Astrocyte (in vitro differentiated cells and primary cell): ENCODE results near the gene LRRC3. TPM values are rescaled to one million over a fixed set of nuclear protein-coding genes. Genes with fewer than 3 reads are reported as not detected.

ENCODE experiments used
- DNase-seq: peaks from one replicate; pipeline ENCODE4 v3.0.0-alpha.2; 2010; ENCODE audit warnings: low read depth
- FAIRE-seq: peaks from 2 replicates; lab custom pipeline; 2011; peaks lifted over from hg19 to GRCh38; lab: Jason Lieb, UNC
- H2AFZ ChIP-seq: 2 replicates; pipeline ENCODE4 v1.6.0; 2012; ENCODE audit warnings: low read depth, low read length, inconsistent platforms
- H3K27ac ChIP-seq: 2 replicates; pipeline ENCODE4 v1.5.1; 2011; ENCODE audit warnings: low read depth, low read length, inconsistent platforms
- H3K27me3 ChIP-seq: 2 replicates; pipeline ENCODE4 v1.6.0; 2011; ENCODE audit warnings: low read length, inconsistent platforms; ENCODE audit not compliant: insufficient read depth
- H3K36me3 ChIP-seq: 2 replicates; pipeline ENCODE4 v1.5.1; 2011; ENCODE audit warnings: low read length, inconsistent platforms; ENCODE audit not compliant: insufficient read depth
- H3K4me1 ChIP-seq: 2 replicates; pipeline ENCODE4 v1.5.1; 2011; ENCODE audit warnings: low read length, inconsistent platforms; ENCODE audit not compliant: insufficient read depth
- H3K4me2 ChIP-seq: 2 replicates; pipeline ENCODE4 v1.6.0; 2012; ENCODE audit warnings: low read length, inconsistent platforms
- H3K4me3 ChIP-seq: 2 replicates; pipeline ENCODE4 v1.5.1; 2011; ENCODE audit warnings: low read depth, mild to moderate bottlenecking, low read length, inconsistent platforms; ENCODE audit not compliant: insufficient read depth
- H3K79me2 ChIP-seq: 2 replicates; pipeline ENCODE4 v1.6.0; 2012; ENCODE audit warnings: mild to moderate bottlenecking, low read length, inconsistent platforms; ENCODE audit not compliant: insufficient read depth
- H3K9ac ChIP-seq: 2 replicates; pipeline ENCODE4 v1.6.0; 2012; ENCODE audit warnings: mild to moderate bottlenecking, low read length, inconsistent platforms
- H3K9me3 ChIP-seq: 2 replicates; pipeline ENCODE4 v1.5.1; 2012; ENCODE audit warnings: low read depth, mild to moderate bottlenecking, low read length, inconsistent platforms; ENCODE audit not compliant: insufficient read depth
- H4K20me1 ChIP-seq: 2 replicates; pipeline ENCODE4 v1.6.0; 2012; ENCODE audit warnings: low read length, inconsistent platforms; ENCODE audit not compliant: insufficient read depth
- H3K27ac Mint-ChIP-seq: one replicate; pipeline ENCODE4 v1.8.0; 2021; ENCODE audit warnings: mild to moderate bottlenecking, mixed read lengths; ENCODE audit not compliant: unreplicated experiment
- H3K27me3 Mint-ChIP-seq: one replicate; pipeline ENCODE4 v1.8.0; 2021; ENCODE audit warnings: low read depth, mixed read lengths; ENCODE audit not compliant: unreplicated experiment
- H3K36me3 Mint-ChIP-seq: one replicate; pipeline ENCODE4 v1.8.0; 2021; ENCODE audit warnings: low read depth, mixed read lengths; ENCODE audit not compliant: unreplicated experiment
- H3K4me1 Mint-ChIP-seq: one replicate; pipeline ENCODE4 v1.8.0; 2021; ENCODE audit warnings: low read depth, mixed read lengths; ENCODE audit not compliant: unreplicated experiment
- H3K4me3 Mint-ChIP-seq: one replicate; pipeline ENCODE4 v1.8.0; 2021; ENCODE audit warnings: mild to moderate bottlenecking, moderate library complexity, mixed read lengths; ENCODE audit not compliant: unreplicated experiment
- H3K9me3 Mint-ChIP-seq: one replicate; pipeline ENCODE4 v1.8.0; 2021; ENCODE audit warnings: mild to moderate bottlenecking, mixed read lengths; ENCODE audit not compliant: unreplicated experiment
- EZH2 ChIP-seq: IDR thresholded peaks from 2 replicates; pipeline ENCODE4 v1.6.1; 2012; ENCODE audit warnings: mild to moderate bottlenecking, low read length, inconsistent platforms; ENCODE audit not compliant: insufficient read depth
- total RNA-seq: library from RNA; stranded (reverse); gene quantifications from 2 replicates; pipeline ENCODE4 v1.2.1, GENCODE V29; 2021
- TF ChIP-seq, protein P1 (sequence below): IDR thresholded peaks from 2 replicates; pipeline ENCODE4 v1.5.1; 2011; ENCODE audit warnings: low read depth, mild to moderate bottlenecking, inconsistent platforms, low read length, moderate library complexity; ENCODE audit not compliant: insufficient read depth

LRRC3 gene
- total RNA-seq, 1 donor from 2014 or later: 5.2 TPM

DNA sequence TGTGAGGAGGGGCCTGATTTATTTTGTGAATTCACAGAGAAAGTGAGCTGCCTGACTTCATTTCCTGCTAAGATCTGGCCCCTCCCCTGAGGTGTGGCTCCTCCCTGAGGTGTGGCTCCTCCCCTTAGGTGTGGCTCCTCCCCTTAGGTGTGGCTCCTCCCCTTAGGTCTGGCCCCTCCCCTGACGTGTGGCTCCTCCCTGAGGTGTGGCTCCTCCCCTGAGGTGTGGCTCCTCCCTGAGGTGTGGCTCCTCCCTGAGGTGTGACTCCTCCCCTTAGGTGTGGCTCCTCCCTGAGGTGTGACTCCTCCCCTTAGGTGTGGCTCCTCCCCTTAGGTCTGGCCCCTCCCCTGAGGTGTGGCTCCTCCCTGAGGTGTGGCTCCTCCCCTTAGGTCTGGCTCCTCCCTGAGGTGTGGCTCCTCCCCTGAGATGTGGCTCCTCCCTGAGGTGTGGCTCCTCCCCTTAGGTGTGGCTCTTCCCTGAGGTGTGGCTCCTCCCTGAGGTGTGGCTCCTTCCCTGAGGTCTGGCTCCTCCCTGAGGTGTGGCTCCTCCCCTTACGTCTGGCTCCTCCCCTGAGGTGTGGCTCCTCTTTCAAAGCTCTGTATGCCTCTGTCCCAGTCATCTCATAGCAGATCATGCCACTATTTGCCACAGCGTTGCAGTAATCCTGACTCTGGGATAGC is 26.9 kb upstream of the LRRC3 start:
- H3K9ac ChIP-seq: no peak overlapping the region
- no peak overlapping the region for H3K27ac ChIP-seq
- Mint-ChIP-seq H3K4me1 (no peaks in the 10 kb centered on the region), H3K27ac (no peak overlapping the region), H3K9me3 (peaks cover 13% of the 10 kb centered on the region), H3K27me3 (peaks cover 12% of the 10 kb centered on the region), H3K4me3 (no peak overlapping the region), H3K36me3 (no peaks in the 10 kb centered on the region)
- no peaks in the 10 kb centered on the region for H3K79me2 ChIP-seq
- no peaks in the 10 kb centered on the region for H4K20me1 ChIP-seq
- no peak overlapping the region for H3K4me2 ChIP-seq
- H2AFZ ChIP-seq: no peak overlapping the region
- FAIRE-seq (no peak), DNase-seq (no peak)
- no peak for TF ChIP-seq EZH2
- TF ChIP-seq, protein P1, sequence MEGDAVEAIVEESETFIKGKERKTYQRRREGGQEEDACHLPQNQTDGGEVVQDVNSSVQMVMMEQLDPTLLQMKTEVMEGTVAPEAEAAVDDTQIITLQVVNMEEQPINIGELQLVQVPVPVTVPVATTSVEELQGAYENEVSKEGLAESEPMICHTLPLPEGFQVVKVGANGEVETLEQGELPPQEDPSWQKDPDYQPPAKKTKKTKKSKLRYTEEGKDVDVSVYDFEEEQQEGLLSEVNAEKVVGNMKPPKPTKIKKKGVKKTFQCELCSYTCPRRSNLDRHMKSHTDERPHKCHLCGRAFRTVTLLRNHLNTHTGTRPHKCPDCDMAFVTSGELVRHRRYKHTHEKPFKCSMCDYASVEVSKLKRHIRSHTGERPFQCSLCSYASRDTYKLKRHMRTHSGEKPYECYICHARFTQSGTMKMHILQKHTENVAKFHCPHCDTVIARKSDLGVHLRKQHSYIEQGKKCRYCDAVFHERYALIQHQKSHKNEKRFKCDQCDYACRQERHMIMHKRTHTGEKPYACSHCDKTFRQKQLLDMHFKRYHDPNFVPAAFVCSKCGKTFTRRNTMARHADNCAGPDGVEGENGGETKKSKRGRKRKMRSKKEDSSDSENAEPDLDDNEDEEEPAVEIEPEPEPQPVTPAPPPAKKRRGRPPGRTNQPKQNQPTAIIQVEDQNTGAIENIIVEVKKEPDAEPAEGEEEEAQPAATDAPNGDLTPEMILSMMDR: no peak
- H3K27me3 ChIP-seq: no peaks in the 10 kb centered on the region
- peaks cover 4% of the 10 kb centered on the region for H3K9me3 ChIP-seq
- no peaks in the 10 kb centered on the region for H3K4me1 ChIP-seq
- no peak overlapping the region for H3K4me3 ChIP-seq
- no peaks in the 10 kb centered on the region for H3K36me3 ChIP-seq

DNA sequence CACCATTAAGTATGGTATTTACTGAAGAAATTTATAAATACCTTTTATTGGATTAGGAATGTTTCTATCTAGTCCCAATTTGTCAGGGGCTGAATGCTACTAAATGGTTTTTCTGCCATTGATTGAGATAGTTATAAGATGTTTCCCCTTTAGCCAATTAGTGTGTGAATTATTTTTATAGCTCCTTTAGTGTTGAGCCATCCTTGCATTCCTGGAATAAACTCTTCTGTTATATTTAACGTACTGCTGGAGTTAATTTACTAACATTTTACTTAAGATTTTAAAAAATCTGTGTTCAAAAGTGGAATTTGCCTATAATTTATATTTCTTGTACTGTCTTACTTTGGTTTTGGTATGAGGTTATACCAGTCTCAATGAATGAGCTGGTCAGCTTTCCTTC is 25.4 kb upstream of the LRRC3 start:
- Mint-ChIP-seq H3K4me1 (no peaks in the 10 kb centered on the region), H3K4me3 (no peak overlapping the region), H3K27me3 (peaks cover 13% of the 10 kb centered on the region), H3K36me3 (no peaks in the 10 kb centered on the region), H3K27ac (no peak overlapping the region), H3K9me3 (peaks cover 13% of the 10 kb centered on the region)
- H2AFZ ChIP-seq: no peak overlapping the region
- peaks cover 4% of the 10 kb centered on the region for H3K9me3 ChIP-seq
- no peaks in the 10 kb centered on the region for H3K36me3 ChIP-seq
- FAIRE-seq (no peak), DNase-seq (no peak)
- H3K27me3 ChIP-seq: no peaks in the 10 kb centered on the region
- H3K27ac ChIP-seq: no peak overlapping the region
- no peak overlapping the region for H3K4me3 ChIP-seq
- no peak overlapping the region for H3K9ac ChIP-seq
- no peak overlapping the region for H3K4me2 ChIP-seq
- no peaks in the 10 kb centered on the region for H4K20me1 ChIP-seq
- TF ChIP-seq EZH2: no peak
- TF ChIP-seq, protein P1: no peak
- H3K79me2 ChIP-seq: no peaks in the 10 kb centered on the region
- H3K4me1 ChIP-seq: no peaks in the 10 kb centered on the region

GRCh38 chr21:44431300-44431699 is 24.0 kb upstream of the LRRC3 start:
- Histone ChIP-seq H3K4me1 (no peaks in the 10 kb centered on the region), H3K27me3 (no peaks in the 10 kb centered on the region), H3K36me3 (no peaks in the 10 kb centered on the region), H3K4me2 (no peak overlapping the region), H3K27ac (no peak overlapping the region), H3K9ac (no peak overlapping the region), H2AFZ (no peak overlapping the region), H3K79me2 (no peaks in the 10 kb centered on the region), H3K4me3 (no peak overlapping the region), H3K9me3 (peaks cover 4% of the 10 kb centered on the region), H4K20me1 (no peaks in the 10 kb centered on the region)
- TF ChIP-seq EZH2: no peak
- TF ChIP-seq, protein P1: no peak
- DNase-seq: no peak
- no peak for FAIRE-seq
- Mint-ChIP-seq H3K27ac (no peak overlapping the region), H3K36me3 (no peaks in the 10 kb centered on the region), H3K4me1 (no peaks in the 10 kb centered on the region), H3K4me3 (no peak overlapping the region), H3K9me3 (peaks cover 13% of the 10 kb centered on the region), H3K27me3 (peaks cover 19% of the 10 kb centered on the region)
